GM12875 (cell line): ENCODE measurements around the gene ABHD16B.
A peak's percentile ranks its signal among the peaks of the same experiment; 100 is the strongest.

Source experiments
- H3K4me3 ChIP-seq: one replicate; pipeline ENCODE4 v1.5.1; 2011; ENCODE audit warnings: low read depth, low read length, control low read depth
- CTCF ChIP-seq: IDR thresholded peaks from 2 replicates; pipeline ENCODE4 v1.5.1; 2011; ENCODE audit warnings: low read depth, mild to moderate bottlenecking, control low read depth, inconsistent platforms, low read length, moderate library complexity, borderline replicate concordance; ENCODE audit not compliant: insufficient read depth

The ABHD16B gene

GRCh38 chr20:63890616-63891015 lies 29.3 kb downstream of the ABHD16B start:
- no peak for TF ChIP-seq CTCF
- H3K4me3 ChIP-seq = no peak overlapping the region

GRCh38 chr20:63891061-63892002 lies 30.0 kb downstream of the ABHD16B start:
- no peak for TF ChIP-seq CTCF

GRCh38 chr20:63892402-63892801 lies 31.1 kb downstream of the ABHD16B start:
- no peak overlapping the region for H3K4me3 ChIP-seq
- TF ChIP-seq CTCF = no peak

More at GRCh38 chr20:63891061-63892002, 30.0 kb downstream of the ABHD16B start:
- no peak overlapping the region for H3K4me3 ChIP-seq

- TF ChIP-seq CTCF = no peak
- H3K4me3 ChIP-seq = no peak overlapping the region
These were observed 32.7 kb downstream of the ABHD16B start for GRCh38 chr20:63893999-63894357.

- peak within 1 kb of the TSS; percentile 50 for H3K4me3 ChIP-seq
- no peak for TF ChIP-seq CTCF
These were observed 33.3 kb downstream of the ABHD16B start, which contains the start of gene DNAJC5 for GRCh38 chr20:63894358-63895201. DNAJC5 (plus strand) TSS chr20:63895126; CDS start chr20:63928346, 33,220 bp downstream.

GRCh38 chr20:63895202-63895951 lies 34.1 kb downstream of the ABHD16B start:
- peak overlapping the region; percentile 50 for H3K4me3 ChIP-seq
- no peak for TF ChIP-seq CTCF
